ENCODE measurements around the gene DSG3.
"Not testable (repeated sequence)": the region's sequence is repeated elsewhere in the genome, so short reads cannot be mapped to it uniquely, and the experiment has no call there.

Gene DSG3

DNA sequence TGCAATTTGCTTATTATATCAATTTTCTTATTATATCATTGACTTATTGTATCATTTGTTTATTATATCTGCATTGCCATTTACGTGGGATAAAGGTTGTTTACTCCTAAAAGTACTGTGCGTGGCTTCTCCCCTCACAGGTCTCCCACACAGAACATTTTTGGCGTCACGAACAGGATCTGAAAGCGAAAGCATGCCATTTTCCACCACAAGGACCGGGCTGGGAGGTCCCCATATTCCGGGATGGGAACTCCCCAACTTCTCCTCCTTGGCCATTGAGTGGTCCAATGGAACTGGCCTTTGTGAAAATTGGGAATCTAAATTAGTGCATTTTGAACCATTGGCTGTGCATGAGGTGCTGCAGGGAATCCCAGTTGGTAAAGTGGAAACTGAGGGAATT is 45.6 kb downstream of the DSG3 start:
- no peak for DNase-seq

DNA sequence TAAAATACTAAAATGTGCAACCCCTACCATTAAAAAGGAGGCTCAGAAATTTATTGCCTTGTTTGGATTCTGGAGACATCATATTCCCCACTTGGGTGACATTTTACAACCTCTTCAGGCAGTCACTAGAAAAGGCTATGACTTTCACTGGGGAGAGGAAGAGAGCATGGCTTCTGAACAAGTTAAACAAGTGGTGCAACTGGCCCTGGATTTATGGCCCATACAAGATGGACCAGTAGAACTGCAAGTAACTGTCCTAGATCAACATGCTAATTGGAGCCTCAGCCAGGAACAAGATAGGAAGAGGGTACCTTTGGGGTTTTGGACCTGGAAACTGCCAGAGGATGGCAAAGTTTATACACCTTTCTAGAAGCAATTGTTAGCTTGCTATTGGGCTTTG is 46.4 kb downstream of the DSG3 start:
- DNase-seq, result no peak

DNA sequence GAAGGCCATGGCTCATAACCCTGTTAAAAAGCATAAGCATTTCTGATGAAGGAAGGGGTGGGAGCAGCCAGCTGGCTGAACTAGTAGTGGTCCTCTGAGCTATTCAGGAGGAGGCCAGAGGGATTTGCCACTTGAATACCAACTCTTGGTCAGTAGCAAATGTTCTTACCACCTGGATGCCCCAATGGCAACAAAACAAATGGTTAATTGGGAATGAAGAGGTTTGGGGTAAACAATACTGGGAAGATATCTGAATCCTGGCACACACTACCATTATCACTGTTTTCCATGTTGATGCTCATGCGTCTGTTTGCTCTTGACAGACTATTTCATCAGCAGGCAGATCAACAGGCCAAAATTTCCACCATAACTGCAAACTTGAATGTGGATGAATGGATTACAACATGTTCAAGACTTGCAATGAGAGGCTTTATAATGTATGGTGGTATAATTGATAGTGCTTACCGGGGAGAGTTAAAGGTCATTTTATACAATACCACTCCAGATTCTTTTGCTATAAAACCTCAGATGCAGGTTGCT is 47.2 kb downstream of the DSG3 start:
- DNase-seq, result not testable (repeated sequence)

DNA sequence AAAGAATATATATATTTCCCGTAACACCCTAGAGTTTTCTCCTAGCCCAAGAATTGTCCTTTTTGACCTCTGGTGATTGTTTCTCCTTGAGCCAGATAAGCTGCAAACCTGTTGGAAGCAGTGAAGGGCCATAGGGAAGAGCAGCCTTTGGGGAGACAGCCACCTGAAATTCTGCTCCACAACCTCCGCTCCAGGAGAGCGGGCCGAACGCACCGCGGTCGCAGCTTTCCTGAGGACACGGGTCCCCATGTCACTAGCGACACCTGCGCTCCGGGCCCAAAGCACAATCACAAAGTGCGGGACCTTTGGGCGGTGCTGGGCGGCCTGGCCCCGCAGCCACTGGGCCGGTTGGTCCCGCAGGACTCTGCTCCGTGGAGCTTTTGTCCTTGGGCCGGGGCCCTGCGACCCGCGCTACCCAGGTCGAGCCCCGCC is 49.9 kb downstream of the DSG3 start:
- DNase-seq, result no peak

- DNase-seq, result peak; percentile 73
Measured at GRCh38 chr18:31497836-31498573, 50.5 kb downstream of the DSG3 start, which contains the start of gene DSG2. Gene DSG2 (plus strand): TSS chr18:31498177. CDS start chr18:31498252, 75 bp downstream.

DNA sequence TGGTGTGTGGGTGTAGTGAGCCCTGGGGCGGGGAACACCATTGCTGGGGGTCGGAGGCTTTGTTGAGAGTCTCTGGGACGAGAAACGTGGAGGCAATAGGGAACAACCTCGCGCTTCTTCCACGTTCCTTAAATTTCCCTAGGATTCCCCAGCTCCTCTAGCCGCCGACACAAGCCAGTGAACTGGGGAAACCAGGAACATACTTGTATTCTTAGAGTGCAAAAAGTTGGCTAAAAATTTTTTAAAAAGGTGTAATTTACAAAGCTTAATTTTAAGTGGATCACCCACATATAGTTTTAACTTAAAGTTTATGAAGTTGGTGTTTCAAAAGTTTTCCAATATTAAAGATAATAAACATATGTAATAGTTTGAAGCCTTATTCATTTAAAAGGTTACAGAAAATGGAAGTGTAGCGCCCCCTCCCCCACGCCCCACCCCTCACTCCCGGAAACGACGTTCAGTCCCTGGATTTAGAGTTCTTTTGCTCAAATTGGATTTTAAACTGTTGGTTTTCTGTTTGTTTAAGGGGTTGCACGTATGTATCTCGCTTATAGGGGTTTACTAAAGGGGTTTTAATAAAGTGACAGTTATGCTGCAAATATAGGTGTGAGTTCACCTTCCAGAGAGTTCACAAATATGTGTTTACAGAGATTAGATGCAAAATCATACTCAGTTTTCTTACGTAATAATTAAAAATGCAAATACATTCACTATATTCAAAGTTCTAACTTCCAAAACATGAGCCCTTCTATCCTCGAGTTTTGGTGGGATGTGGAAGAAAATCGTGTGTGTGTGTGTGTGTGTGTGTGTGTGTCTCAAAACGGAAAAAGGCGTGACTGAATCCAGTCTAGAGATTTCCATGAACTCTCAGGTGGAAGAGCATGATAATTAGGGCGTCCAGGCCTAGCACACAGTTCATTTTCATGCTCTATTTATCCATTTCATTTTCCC is 51.3 kb downstream of the DSG3 start:
- DNase-seq, result no peak

DNA sequence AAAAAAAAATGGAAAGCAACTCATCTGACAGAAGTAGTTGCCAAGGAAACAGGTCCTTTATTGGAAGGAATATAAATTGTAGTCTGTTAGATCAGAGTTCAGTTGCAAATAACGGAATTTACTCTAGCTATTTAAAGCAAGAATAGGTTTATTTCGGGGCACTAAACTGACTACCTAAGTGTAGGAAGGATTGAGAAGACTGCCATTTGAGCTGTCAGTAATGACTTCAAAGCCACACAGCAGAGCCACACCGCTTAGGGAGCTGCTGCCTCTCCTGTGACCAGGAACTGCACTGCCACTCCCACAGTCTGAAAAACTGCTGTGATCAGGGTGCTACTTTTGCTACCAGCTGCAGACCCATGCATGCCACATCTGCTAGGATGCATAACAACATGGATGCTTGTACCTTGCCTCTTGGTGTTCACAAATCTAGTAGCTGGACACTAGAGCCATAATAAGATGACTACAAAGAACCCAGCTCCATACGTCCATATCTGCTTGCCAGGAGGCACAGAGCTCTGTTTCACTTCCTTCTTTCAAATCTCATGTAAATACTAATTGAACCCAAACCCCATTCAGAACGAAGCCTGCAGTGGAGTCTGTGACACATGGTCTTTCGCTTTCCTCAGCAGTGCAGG is 52.6 kb downstream of the DSG3 start:
- DNase-seq, result no peak

GRCh38 chr18:31503011-31503410 is 55.5 kb downstream of the DSG3 start:
- no peak for DNase-seq

- DNase-seq, result no peak
Measured at GRCh38 chr18:31504455-31505147, 57.1 kb downstream of the DSG3 start.

DNA sequence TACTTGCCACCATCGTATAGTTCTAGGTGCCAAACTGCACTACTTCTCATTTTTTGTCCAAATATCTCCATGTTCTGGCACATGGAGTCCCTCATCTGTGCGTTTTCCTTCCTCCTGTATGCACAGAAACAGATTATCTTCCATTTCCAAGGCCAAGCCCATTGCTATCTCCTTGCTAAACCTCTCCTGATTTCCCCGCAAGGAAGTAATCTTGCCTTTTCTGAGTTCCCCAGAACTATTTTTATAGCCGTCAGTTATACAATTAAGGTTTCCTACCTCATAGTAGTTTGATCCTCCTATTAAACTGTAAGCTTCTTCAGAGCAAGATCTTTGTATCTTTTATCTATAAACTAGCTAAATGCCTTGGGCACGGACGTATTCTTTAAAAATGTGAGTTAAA is 57.6 kb downstream of the DSG3 start:
- no peak for DNase-seq

GRCh38 chr18:31506024-31506742 is 58.6 kb downstream of the DSG3 start:
- DNase-seq, result no peak

DNA sequence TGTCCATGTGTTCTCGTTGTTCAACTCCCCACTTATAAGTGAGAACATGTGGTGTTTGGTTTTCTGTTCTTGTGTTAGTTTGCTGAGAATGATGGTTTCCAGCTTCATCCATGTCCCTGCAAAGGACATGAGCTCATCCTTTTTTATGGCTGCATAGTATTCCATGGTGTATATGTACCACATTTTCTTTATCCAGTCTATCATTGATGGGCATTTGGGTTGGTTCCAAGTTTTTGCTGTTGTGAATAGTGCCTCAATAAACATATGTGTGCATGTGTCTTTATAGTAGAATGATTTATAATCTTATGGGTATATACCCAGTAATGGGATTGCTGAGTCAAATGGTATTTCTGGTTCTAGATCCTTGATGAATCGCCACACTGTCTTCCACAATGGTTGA is 59.6 kb downstream of the DSG3 start:
- not testable (repeated sequence) for DNase-seq

DNA sequence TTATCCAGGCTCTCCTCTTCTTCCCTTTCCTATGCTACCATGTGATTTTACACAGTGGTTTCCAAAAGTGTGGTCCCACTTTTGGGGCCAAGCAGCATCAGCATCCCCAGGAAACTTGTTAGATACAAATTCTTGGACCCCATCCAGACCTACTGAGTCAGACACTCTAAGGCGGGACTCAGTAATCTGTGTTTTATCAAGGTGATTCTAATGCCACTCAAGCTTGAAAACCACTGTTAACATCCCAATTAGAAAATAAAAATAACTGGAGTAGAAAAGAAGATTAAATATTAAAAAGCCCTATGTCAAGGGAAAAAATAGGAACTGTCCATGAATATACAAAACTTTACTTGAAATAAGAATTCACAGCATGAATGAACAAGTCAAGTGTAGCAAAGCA is 61.2 kb downstream of the DSG3 start:
- no peak for DNase-seq

DNA sequence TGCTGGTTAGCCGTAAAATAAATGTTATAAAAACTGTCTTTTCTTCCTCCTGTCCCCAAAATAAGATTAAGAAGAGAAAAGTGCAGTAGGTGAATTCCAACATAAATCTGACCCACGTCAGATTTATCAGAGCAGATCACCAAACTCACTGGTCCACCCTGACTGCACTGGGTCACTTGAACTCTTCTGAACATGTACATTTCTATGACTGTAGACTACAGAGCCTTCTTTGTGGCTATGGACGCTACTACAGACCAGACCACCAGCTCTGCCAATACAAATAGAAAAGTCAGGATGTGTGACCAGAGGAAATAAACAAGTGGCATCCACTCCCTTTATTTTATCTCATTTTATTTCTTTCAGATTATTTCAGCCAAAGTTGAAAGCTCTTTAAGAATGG is 62.0 kb downstream of the DSG3 start:
- no peak for DNase-seq

DNA sequence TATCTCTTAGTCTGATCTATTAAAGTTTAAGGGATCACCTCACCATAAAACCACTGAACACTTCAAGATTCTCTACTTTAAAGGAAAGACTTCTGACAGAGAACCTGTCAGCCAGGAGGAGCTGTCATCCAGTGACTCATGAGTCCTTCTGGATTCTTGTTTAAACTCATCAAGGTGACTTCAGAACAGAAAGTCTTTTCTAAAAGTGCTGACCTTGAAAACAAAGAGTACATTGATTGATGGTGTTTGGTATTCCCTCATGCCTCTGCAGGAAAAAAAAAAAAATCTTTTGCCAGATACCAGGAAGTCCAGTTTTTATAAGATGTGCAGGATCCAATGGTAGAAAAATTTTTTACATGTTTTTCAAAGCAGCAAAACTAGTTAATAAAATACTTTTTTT is 62.8 kb downstream of the DSG3 start:
- no peak for DNase-seq

- no peak for DNase-seq
Measured at GRCh38 chr18:31511098-31511497, 63.6 kb downstream of the DSG3 start.

DNA sequence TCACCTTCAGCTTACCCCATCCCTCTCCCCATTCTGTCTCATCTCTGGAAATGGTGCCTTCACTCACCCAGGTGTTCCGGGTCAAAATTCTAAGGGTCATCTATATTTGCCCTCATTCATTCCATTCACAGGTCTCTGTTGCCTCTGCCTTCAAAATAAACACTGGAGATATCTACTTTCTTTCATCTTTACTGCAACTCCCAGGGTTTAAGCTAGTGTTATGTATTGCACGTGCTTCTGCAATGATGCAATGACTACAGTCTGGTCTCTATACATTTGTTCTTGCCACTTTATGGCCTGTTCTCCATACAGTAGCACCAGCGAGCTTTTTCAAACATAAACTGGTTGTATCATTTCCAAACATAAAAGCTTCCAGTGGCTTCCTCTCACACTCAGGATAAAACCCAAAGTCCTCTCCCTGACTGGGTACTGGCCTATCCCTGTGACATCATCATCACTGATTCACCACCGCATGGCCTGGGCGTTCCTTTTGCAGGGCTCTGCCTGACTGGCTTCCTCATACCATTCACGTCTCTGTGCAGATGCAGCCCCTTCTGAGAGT is 64.7 kb downstream of the DSG3 start:
- DNase-seq, result no peak

- no peak for DNase-seq
Measured at GRCh38 chr18:31513189-31513935, 65.8 kb downstream of the DSG3 start.

GRCh38 chr18:31516437-31516836 is 68.9 kb downstream of the DSG3 start:
- no peak for DNase-seq

DNA sequence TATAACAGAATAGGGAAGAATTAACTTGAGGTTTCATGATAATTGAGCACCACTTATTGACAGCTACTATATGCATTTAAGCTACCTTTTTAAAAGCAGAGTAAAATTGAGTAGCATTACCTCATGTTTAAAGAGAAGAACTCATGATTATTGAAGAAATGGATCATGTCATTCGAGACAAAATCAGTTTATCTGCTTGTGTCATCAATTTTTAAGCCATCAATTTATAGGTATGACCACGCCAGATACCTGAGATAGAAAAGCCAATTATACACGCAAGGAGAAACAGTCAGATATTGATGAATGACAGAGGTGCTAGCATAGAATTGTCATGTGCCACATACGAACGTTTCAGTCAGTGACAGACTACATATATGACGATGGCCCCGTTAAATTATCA is 78.8 kb downstream of the DSG3 start:
- DNase-seq, result no peak

Measured in left hindlimb (tissue), 1 donor.